Activated CD4-positive, alpha-beta T cell treated with anti-CD3 and anti-CD28 coated beads, Interleukin-2, amount 10 ng/mL, durations not matched to agents 24 days and 14 days (primary cell): Measurements from ENCODE around the gene NLGN2. TPM values are rescaled to one million over a fixed set of nuclear protein-coding genes. Genes with fewer than 3 reads are reported as not detected.
A peak's percentile ranks its signal among the peaks of the same experiment; 100 is the strongest.

Experiments used
- DNase-seq: peaks from one replicate; pipeline ENCODE4 v3.0.0; 2022
- H3K27ac Mint-ChIP-seq: one replicate; pipeline ENCODE4 v1.8.0; 2022; ENCODE audit warnings: mild to moderate bottlenecking, mixed read lengths
- H3K27me3 Mint-ChIP-seq: one replicate; pipeline ENCODE4 v1.8.0; 2022; ENCODE audit warnings: mixed read lengths
- H3K36me3 Mint-ChIP-seq: one replicate; pipeline ENCODE4 v1.8.0; 2022; ENCODE audit warnings: low read depth, mild to moderate bottlenecking, mixed read lengths
- H3K4me1 Mint-ChIP-seq: one replicate; pipeline ENCODE4 v1.8.0; 2021; ENCODE audit warnings: mixed read lengths
- H3K4me3 Mint-ChIP-seq: one replicate; pipeline ENCODE4 v1.8.0; 2022; ENCODE audit warnings: mild to moderate bottlenecking, moderate library complexity, mixed read lengths
- H3K9me3 Mint-ChIP-seq: one replicate; pipeline ENCODE4 v1.8.0; 2021; ENCODE audit warnings: mixed read lengths
- intact Hi-C: fragments of 100-400 bp; cut with micrococcal nuclease; formaldehyde crosslinking; loops from one replicate; pipeline ENCODE4 v1.15.1; 2023
- total RNA-seq: library from RNA; stranded (reverse); gene quantifications from 2 replicates; pipeline ENCODE4 v1.2.3, GENCODE V29; 2022

NLGN2 gene
- total RNA-seq, 1 donor from 2014 or later, result 3.0 TPM

DNA sequence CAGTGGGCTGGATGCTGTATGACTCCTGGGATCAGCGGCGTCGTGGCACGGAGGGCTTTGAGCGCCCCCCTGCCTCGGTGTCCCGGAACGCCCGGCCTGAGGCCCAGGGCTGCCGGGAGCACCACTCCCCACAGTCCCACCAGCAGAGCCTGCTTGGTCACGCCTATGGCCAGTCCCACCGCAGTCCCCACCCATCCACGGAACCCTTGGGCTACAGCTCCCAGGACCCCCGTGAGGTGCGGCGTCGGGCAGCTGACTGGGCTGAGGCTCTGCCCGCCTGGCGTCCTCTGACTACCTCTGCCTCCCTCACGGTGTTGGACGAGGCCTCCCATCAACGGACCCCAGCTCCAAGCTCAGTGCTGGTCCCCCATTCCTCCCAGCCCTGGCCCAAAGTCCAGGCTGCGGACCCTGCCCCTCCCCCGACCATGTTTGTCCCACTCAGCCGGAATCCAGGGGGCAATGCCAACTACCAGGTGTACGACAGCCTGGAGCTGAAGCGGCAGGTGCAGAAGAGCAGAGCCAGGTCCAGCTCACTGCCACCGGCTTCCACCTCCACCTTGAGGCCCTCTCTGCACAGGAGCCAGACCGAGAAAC, 19.3 kb downstream of the NLGN2 start:
- no peak for DNase-seq
- intact Hi-C loops, result no loop called here
- no peaks in the 10 kb centered on the region for H3K4me1 Mint-ChIP-seq
- no peak overlapping the region for H3K27ac Mint-ChIP-seq
- H3K27me3 Mint-ChIP-seq, result no peaks in the 10 kb centered on the region
- H3K36me3 Mint-ChIP-seq, result no peaks in the 10 kb centered on the region
- no peak overlapping the region for H3K4me3 Mint-ChIP-seq
- no peaks in the 10 kb centered on the region for H3K9me3 Mint-ChIP-seq

DNA sequence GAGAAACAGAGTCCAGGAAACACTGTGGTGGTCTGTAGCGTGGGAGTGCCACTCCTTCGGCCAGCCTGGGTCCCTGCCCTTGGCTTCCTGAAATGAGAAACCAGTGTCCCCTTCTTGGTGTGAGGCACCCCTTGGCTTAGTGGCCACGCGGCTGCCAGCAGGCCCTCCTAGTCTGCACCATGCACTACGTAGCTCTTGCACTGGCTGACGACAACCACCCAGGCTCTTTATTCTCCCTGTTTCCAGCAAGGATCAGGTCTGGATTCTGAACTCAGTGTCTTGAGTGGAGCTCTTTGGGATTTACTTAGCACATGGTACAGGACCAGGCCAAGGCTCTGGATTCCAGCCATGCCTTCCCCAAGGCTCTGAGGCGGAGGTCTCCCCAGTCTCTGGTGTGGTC, 19.9 kb downstream of the NLGN2 start:
- Mint-ChIP-seq H3K4me1 (no peaks in the 10 kb centered on the region), H3K27me3 (no peaks in the 10 kb centered on the region), H3K4me3 (no peak overlapping the region), H3K27ac (no peak overlapping the region), H3K9me3 (no peaks in the 10 kb centered on the region), H3K36me3 (no peaks in the 10 kb centered on the region)
- no peak for DNase-seq
- intact Hi-C loops, result no loop called here

DNA sequence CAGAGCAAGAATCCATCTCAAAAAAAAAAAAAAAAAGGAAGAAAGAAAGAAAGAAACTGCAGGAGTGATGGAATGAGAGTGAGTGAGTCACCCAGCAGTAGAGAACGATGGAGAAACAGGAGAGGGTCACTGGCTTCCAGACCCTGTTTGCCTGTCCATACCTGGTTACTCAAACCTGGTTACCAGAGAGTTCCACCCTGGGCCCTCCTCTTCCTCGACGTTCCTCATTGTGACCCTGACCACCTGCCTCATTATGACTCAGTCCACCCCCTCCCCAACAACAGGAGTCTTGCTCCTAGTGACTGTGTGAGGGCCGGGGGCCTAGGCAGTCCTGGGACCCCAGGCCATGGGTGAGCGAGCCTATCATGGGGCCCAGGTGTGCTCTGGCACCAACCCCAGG, 20.9 kb downstream of the NLGN2 start, which contains the start of gene SPEM3:
TSS of gene SPEM3 (plus strand) at position 301 of the 400 bp plus-strand sequence. CDS start at position 347, 46 bp downstream.
- intact Hi-C loops, result no loop called here
- DNase-seq, result no peak
- Mint-ChIP-seq H3K27ac (no peak within 1 kb of the TSS), H3K27me3 (no peaks in the 10 kb centered on the region), H3K9me3 (no peaks in the 10 kb centered on the region), H3K4me3 (no peak within 1 kb of the TSS), H3K4me1 (no peaks in the 10 kb centered on the region), H3K36me3 (no peaks in the 10 kb centered on the region)

DNA sequence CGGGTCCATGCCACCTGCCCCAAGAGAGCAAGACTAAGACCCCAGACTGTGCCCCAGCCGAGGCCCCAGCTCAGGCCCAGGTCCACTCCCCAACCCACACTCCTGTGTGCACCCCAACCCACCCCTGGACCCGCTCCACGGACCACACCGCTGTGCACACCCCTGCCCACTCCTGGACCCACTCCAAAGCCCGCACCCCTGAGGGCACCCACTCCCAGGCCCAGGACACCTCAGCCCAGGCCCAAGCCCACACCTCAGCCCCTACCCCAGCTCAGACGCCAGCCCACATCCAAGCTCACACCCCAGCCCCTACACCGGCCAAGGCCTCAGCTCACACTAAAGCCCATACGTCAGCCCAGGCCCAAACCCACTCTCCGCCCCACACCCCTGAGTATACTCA, 22.1 kb downstream of the NLGN2 start:
- no peak overlapping the region for H3K27ac Mint-ChIP-seq
- intact Hi-C loops, result no loop called here
- H3K9me3 Mint-ChIP-seq, result no peaks in the 10 kb centered on the region
- no peaks in the 10 kb centered on the region for H3K27me3 Mint-ChIP-seq
- no peak for DNase-seq
- no peaks in the 10 kb centered on the region for H3K36me3 Mint-ChIP-seq
- H3K4me3 Mint-ChIP-seq, result no peak overlapping the region
- H3K4me1 Mint-ChIP-seq, result no peaks in the 10 kb centered on the region

DNA sequence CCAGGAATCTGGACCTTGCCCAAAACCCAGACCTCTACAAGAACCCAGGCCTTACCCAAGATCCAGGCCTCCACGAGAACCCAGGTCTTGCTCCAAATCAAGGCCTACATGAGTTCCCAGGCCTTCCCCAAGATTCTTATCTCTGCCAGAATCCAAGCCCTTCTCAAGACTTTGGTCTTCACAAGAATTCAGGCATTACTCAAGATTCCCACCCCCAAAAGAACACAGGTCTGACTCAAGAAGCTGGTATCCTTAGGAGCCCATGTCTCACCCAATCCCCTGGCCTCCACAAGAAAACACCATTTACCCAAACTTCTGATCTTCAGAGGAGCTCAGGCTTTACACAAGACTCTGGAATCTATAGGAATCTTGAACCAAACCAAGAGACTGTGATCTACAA, 23.6 kb downstream of the NLGN2 start:
- no peaks in the 10 kb centered on the region for H3K27me3 Mint-ChIP-seq
- H3K4me1 Mint-ChIP-seq, result peaks cover 10% of the 10 kb centered on the region
- no peak for DNase-seq
- no peak overlapping the region for H3K27ac Mint-ChIP-seq
- intact Hi-C loops, result no loop called here
- no peaks in the 10 kb centered on the region for H3K36me3 Mint-ChIP-seq
- H3K9me3 Mint-ChIP-seq, result no peaks in the 10 kb centered on the region
- H3K4me3 Mint-ChIP-seq, result no peak overlapping the region

DNA sequence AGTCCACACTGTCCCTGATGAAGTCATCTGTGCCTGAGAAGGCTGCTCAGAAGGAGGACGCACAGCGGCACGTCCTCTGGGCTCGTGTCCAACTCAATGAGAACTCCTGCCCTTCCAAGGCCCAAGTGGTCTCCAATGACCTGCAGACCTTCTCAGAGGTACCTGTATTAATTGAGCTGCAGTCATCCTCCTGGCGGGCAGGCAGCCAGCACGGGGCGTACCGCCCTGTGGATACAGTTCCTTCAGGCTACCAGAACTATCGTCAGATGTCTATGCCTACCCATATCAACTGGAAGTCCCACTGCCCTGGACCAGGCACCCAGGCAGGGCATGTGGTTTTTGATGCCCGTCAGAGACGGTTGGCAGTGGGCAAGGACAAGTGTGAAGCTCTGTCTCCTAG, 24.7 kb downstream of the NLGN2 start:
- H3K27me3 Mint-ChIP-seq, result no peaks in the 10 kb centered on the region
- H3K4me1 Mint-ChIP-seq, result peaks cover 15% of the 10 kb centered on the region
- H3K27ac Mint-ChIP-seq, result no peak overlapping the region
- no peaks in the 10 kb centered on the region for H3K9me3 Mint-ChIP-seq
- no peak overlapping the region for H3K4me3 Mint-ChIP-seq
- DNase-seq, result no peak
- intact Hi-C loops, result no loop called here
- H3K36me3 Mint-ChIP-seq, result peaks cover 2% of the 10 kb centered on the region

DNA sequence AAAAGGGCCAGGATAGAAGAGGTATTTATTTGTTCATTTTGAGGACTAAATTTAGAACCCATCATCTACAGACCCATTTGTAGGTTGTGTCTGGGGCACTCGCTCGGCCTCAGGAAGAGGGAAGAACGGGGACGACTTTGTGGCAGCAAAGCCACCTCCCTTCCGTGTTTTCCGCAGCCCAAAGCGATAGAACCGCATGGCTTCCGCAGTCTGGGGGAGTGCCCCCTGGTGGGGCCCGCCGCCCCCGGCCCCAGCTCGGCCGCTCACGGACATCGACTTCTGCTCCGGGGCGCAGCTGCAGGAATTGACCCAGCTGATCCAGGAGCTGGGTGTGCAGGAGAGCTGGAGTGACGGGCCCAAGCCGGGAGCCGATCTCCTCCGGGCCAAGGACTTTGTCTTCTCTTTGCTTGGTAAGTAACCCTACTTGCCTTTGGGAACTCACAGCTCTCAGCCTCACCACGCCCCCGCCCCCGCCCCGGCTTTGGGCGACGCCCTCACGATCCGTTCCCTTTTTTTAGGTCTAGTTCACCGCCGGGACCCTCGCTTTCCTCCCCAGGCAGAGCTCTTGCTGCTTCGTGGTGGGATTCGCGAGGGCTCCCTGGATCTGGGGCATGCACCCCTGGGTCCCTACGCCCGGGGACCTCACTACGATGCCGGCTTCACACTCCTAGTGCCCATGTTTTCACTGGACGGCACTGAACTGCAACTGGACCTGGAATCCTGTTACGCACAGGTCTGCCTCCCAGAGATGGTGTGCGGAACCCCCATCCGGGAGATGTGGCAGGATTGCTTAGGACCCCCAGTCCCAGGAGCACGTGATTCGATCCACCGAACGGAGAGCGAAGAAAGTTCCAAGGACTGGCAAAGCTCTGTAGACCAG, 28.3 kb downstream of the NLGN2 start:
- peak overlapping the region; percentile 93 for H3K4me3 Mint-ChIP-seq
- peaks cover 9% of the 10 kb centered on the region for H3K27me3 Mint-ChIP-seq
- no peaks in the 10 kb centered on the region for H3K9me3 Mint-ChIP-seq

DNA sequence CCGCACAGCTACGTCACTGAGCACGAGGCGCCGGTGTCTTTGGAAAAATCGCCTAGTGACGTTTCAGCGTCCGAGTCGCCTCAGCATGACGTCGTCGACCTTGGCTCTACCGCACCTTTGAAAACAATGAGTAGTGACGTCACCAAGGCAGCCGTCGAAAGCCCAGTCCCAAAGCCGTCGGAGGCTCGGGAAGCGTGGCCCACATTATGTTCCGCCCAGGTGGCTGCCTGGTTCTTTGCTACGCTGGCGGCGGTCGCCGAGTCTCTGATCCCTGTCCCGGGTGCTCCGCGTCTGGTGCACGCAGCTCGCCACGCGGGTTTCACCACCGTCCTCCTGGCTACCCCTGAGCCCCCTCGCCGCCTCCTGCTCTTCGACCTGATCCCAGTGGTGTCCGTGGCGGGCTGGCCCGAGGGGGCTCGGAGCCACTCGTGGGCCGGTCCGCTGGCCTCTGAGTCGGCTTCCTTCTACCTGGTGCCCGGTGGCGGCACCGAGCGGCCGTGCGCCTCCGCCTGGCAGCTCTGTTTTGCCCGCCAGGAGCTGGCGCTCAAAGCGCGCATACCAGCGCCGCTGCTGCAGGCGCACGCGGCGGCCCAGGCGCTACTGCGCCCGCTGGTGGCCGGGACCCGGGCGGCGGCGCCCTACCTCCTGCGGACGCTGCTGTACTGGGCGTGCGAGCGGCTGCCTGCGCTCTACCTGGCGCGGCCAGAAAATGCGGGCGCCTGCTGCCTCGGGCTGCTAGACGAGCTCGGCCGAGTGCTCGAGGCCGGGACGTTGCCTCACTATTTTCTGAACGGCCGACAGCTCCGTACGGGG, 29.1 kb downstream of the NLGN2 start:
- H3K4me1 Mint-ChIP-seq, result peaks cover 41% of the 10 kb centered on the region
- H3K27ac Mint-ChIP-seq, result peak overlapping the region; percentile 98
- H3K27me3 Mint-ChIP-seq, result peaks cover 9% of the 10 kb centered on the region
- intact Hi-C loops, result loop anchor here (1.0 to 5.0 kb wide), 5 partner anchors 125 to 406 kb away; partner anchors contain the start of genes ACADVL, DLG4, SENP3 and SLC16A11
- peaks cover 18% of the 10 kb centered on the region for H3K36me3 Mint-ChIP-seq
- H3K9me3 Mint-ChIP-seq, result no peaks in the 10 kb centered on the region
- DNase-seq, result peak; percentile 95
- peak overlapping the region; percentile 93 for H3K4me3 Mint-ChIP-seq

More for the DNA sequence above, 28.3 kb downstream of the NLGN2 start:
- intact Hi-C loops, result loop anchor here (1.0 to 5.0 kb wide), 11 partner anchors 19 to 406 kb away; partner anchors contain the start of genes ACADVL, DLG4, PLSCR3 and SENP3
- peak overlapping the region; percentile 98 for H3K27ac Mint-ChIP-seq
- H3K36me3 Mint-ChIP-seq, result peaks cover 15% of the 10 kb centered on the region
- H3K4me1 Mint-ChIP-seq, result peaks cover 38% of the 10 kb centered on the region
- DNase-seq, result peak; percentile 92

DNA sequence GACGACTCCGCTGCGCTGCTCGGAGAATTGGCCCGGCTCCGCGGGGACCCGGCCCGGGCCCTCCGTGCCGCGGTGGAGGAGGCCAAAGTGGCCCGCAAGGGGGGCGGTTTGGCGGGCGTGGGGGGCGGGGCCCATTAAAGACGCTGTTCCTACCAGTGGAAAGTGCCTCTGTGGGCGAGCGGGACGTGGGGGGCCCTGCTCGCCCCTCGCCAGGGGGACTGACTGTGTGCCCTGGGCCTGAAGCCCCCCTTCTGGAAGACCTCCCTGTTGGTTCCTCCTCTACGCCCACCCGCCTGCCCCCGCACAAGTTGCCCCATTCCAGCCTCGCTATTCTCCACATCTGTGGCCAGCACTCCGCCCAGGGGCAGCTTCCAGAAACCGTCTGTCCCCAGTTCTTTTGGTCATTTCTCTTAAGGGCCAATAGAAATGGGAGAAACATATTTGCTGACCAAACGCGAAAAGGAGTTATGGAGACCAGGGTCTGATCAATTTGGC, 29.8 kb downstream of the NLGN2 start:
- H3K4me1 Mint-ChIP-seq, result peaks cover 43% of the 10 kb centered on the region
- H3K27me3 Mint-ChIP-seq, result peaks cover 12% of the 10 kb centered on the region
- no peaks in the 10 kb centered on the region for H3K9me3 Mint-ChIP-seq
- H3K27ac Mint-ChIP-seq, result peak overlapping the region; percentile 74
- H3K4me3 Mint-ChIP-seq, result peak overlapping the region; percentile 93
- intact Hi-C loops, result loop anchor here (2.0 to 5.0 kb wide), 3 partner anchors 220 to 405 kb away; partner anchors contain the start of genes ACADVL, DLG4 and SLC16A11
- H3K36me3 Mint-ChIP-seq, result peaks cover 22% of the 10 kb centered on the region
- no peak for DNase-seq

DNA sequence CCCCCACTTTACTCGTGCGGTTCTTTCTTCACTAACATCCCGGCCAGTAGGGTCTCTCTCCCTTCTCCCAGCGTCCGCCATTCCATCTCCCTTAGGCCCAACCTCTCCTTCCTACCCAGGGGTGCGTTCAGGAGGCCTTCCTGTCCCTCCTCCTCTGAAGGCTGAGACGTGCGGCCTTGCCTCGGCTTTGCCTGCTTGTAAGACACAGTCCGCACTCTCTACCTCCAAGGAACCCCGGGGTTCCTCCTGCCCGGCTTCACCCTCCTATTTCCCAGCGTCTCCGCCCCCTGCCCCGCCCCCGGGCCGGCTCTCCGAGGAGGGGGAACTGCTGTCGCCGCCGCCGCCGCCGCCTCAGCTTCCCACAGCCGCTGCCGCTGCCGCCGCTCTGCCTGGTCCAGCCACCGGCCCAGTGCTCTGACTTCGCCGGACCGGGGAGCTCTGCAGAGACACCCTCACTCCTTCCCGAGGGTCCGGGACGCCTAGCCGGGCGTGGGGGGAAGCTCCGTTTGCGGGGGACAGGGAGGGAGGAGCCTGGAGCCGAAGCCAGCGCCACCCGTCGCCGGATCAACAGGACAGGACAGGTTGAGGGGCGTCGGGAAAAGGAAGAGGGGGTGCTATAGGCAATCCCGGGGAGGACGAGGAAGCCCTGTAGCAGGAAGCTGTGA, 30.4 kb downstream of the NLGN2 start:
- DNase-seq, result peak; percentile 93
- peaks cover 43% of the 10 kb centered on the region for H3K4me1 Mint-ChIP-seq
- peaks cover 26% of the 10 kb centered on the region for H3K36me3 Mint-ChIP-seq
- H3K27me3 Mint-ChIP-seq, result peaks cover 12% of the 10 kb centered on the region
- intact Hi-C loops, result loop anchor here (2.0 to 5.0 kb wide), 3 partner anchors 221 to 404 kb away; partner anchors contain the start of genes ACADVL, DLG4 and SLC16A11
- no peaks in the 10 kb centered on the region for H3K9me3 Mint-ChIP-seq
- peak overlapping the region; percentile 90 for H3K4me3 Mint-ChIP-seq
- H3K27ac Mint-ChIP-seq, result peak overlapping the region; percentile 74

DNA sequence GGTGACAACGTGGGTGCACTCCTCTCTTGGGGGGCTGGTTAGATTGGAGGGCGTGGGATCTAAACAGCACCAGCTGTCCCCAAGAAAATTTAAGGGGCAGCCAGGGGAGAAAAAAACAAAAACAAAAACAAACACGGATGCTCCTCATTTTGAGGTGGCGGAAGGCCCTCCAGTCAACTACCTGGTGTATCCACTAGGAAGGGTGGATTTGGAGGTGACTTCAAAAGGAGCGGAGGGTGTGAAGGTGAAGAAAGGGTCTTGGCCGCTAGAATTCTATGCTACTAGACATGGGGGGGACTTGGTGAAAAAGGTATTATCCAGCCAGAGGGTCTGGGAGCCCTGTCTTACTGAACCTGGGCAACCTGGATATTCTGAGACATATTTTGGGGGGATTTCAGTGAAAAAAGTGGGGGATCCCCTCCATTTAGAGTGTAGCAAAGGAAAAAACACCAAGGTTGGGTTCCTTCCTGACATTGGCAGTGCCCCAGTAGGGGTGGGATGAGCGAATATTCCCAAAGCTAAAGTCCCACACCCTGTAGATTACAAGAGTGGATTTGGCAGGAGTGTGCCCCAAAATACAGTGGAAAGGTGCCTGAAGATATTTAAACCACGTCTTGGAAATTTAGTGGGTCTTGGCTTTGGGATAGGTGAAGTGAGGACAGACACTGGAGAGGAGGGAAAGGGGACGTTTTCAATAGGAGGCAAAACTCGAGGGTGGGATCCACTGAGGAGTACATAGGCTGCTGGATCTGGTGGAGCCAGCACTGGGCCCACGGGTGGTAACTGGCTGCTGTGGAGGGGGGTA, 31.2 kb downstream of the NLGN2 start:
- peaks cover 31% of the 10 kb centered on the region for H3K36me3 Mint-ChIP-seq
- H3K27me3 Mint-ChIP-seq, result peaks cover 14% of the 10 kb centered on the region
- DNase-seq, result no peak
- H3K9me3 Mint-ChIP-seq, result no peaks in the 10 kb centered on the region
- peaks cover 43% of the 10 kb centered on the region for H3K4me1 Mint-ChIP-seq
- H3K4me3 Mint-ChIP-seq, result peak overlapping the region; percentile 90
- intact Hi-C loops, result loop anchor here (5.0 kb wide), 2 partner anchors 222 to 403 kb away; partner anchors contain the start of genes ACADVL and DLG4
- peak overlapping the region; percentile 74 for H3K27ac Mint-ChIP-seq

DNA sequence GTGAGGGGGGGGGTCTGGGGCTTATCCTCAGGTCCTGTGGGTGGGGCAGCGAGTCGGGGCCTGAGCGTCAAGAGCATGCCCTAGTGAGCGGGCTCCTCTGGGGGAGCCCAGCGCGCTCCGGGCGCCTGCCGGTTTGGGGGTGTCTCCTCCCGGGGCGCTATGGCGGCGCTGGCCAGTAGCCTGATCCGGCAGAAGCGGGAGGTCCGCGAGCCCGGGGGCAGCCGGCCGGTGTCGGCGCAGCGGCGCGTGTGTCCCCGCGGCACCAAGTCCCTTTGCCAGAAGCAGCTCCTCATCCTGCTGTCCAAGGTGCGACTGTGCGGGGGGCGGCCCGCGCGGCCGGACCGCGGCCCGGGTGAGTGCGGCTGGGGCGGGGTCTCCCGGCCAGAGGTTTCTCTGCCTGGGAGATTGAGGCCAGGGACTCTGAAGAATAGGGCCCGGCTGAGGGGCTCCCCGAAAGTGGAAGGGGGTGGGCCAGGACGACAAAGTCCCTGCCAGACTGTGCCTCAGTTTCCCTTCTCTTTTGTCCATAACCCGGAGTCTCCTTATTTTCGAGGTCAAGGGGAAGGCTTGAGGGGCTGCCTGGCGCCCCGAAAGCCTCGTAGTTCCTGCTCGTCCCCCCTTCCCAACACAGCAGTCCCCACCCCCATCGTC, 31.9 kb downstream of the NLGN2 start, which contains the start of gene FGF11:
TSS of gene FGF11 (plus strand) at position 51 of the 651 bp plus-strand sequence. CDS start at position 160, 109 bp downstream.
- DNase-seq, result peak; percentile 76
- peak within 1 kb of the TSS; percentile 81 for H3K27ac Mint-ChIP-seq
- H3K36me3 Mint-ChIP-seq, result peaks cover 34% of the 10 kb centered on the region
- H3K27me3 Mint-ChIP-seq, result peaks cover 16% of the 10 kb centered on the region
- H3K4me3 Mint-ChIP-seq, result peak within 1 kb of the TSS; percentile 90
- intact Hi-C loops, result loop anchor here (5.0 kb wide), 2 partner anchors 222 to 403 kb away; partner anchors contain the start of genes ACADVL and DLG4
- H3K4me1 Mint-ChIP-seq, result peaks cover 44% of the 10 kb centered on the region
- no peaks in the 10 kb centered on the region for H3K9me3 Mint-ChIP-seq
